GM12874 (cell line): ENCODE measurements around the gene USP49.

ENCODE experiments used
- CTCF ChIP-seq: IDR thresholded peaks from 2 replicates; pipeline ENCODE4 v1.5.1; 2011; ENCODE audit warnings: low read depth, mild to moderate bottlenecking, control low read depth, low read length, moderate library complexity; ENCODE audit not compliant: insufficient read depth

The USP49 gene

GRCh38 chr6:41814629-41815028 is 80.5 kb downstream of the USP49 start:
- TF ChIP-seq CTCF, result no peak

- TF ChIP-seq CTCF, result no peak
Measured at GRCh38 chr6:41813956-41814355, 81.2 kb downstream of the USP49 start.

- TF ChIP-seq CTCF, result no peak
Measured at GRCh38 chr6:41813469-41813868, 81.7 kb downstream of the USP49 start.

GRCh38 chr6:41811095-41811494 is 84.1 kb downstream of the USP49 start:
- no peak for TF ChIP-seq CTCF

GRCh38 chr6:41805830-41806774 is 89.1 kb downstream of the USP49 start:
- TF ChIP-seq CTCF, result no peak

GRCh38 chr6:41801380-41801779 is 93.8 kb downstream of the USP49 start:
- TF ChIP-seq CTCF, result peak; percentile 25; the same call in 1 of the 2 replicates

GRCh38 chr6:41799559-41799911 is 95.6 kb downstream of the USP49 start:
- no peak for TF ChIP-seq CTCF
